H1 (cell line): ENCODE measurements around the gene IFTAP. TPM values are rescaled to one million over a fixed set of nuclear protein-coding genes. Genes with fewer than 3 reads are reported as not detected.

Source experiments
- polyA plus RNA-seq, 7 experiments: library from polyadenylated mRNA; depleted of rRNA in 3 of 7; stranded (reverse) in 5 of 7; unstranded in 2 of 7; fragments of >200 nt in 5 of 7; fragments of 200-250 nt in 2 of 7; gene quantifications; 1 replicate in 5 of 7; 2 replicates in 1 of 7; 4 replicates in 1 of 7; pipeline versions ENCODE4 v1.2.1 to v1.2.3, GENCODE V29; 2011 to 2013; ENCODE audit warnings: missing spikeins in 2 of 7, mixed read lengths in 2 of 7
- total RNA-seq: library from RNA; stranded (reverse); fragmentation: NEBNext Ultra II Directional; extraction: Animal tissue kit (Norgen Biotek cat#: 25700); gene quantifications from 2 replicates; pipeline ENCODE4 v1.2.1, GENCODE V29; 2021
- TF ChIP-seq, protein P1 (sequence below): fragments of 300-600 bp; sonication (generic); IDR thresholded peaks from 2 replicates; pipeline ENCODE4 v1.7.1; 2012; ENCODE audit warnings: low read length, moderate library complexity, mild to moderate bottlenecking, inconsistent platforms; ENCODE audit not compliant: insufficient replicate concordance

Gene IFTAP
- total and polyA plus RNA-seq, 2 of the 8 experiments (the other 6 are each of a cell fraction or from before 2014, with no cell fraction given), result 21.2 to 23.9 TPM

DNA sequence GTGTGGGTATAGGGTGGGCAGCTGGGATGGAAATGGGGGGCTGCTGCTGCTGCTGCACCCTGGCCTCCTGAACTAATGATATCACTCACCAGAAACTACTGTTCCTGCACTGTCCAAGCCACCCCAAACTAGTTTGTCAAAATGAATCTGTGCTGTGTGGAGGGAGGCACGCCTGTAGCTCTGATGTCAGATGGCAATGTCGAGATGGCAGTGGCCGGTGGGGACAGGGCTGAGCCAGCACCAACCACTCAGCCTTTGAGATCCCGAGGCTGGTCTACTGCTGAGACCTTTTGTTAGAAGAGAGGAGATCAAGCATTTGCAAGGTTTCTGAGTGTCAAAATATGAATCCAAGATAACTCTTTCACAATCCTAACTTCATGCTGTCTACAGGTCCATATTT is 25.2 kb upstream of the IFTAP start (continued):
- TF ChIP-seq, protein P1, sequence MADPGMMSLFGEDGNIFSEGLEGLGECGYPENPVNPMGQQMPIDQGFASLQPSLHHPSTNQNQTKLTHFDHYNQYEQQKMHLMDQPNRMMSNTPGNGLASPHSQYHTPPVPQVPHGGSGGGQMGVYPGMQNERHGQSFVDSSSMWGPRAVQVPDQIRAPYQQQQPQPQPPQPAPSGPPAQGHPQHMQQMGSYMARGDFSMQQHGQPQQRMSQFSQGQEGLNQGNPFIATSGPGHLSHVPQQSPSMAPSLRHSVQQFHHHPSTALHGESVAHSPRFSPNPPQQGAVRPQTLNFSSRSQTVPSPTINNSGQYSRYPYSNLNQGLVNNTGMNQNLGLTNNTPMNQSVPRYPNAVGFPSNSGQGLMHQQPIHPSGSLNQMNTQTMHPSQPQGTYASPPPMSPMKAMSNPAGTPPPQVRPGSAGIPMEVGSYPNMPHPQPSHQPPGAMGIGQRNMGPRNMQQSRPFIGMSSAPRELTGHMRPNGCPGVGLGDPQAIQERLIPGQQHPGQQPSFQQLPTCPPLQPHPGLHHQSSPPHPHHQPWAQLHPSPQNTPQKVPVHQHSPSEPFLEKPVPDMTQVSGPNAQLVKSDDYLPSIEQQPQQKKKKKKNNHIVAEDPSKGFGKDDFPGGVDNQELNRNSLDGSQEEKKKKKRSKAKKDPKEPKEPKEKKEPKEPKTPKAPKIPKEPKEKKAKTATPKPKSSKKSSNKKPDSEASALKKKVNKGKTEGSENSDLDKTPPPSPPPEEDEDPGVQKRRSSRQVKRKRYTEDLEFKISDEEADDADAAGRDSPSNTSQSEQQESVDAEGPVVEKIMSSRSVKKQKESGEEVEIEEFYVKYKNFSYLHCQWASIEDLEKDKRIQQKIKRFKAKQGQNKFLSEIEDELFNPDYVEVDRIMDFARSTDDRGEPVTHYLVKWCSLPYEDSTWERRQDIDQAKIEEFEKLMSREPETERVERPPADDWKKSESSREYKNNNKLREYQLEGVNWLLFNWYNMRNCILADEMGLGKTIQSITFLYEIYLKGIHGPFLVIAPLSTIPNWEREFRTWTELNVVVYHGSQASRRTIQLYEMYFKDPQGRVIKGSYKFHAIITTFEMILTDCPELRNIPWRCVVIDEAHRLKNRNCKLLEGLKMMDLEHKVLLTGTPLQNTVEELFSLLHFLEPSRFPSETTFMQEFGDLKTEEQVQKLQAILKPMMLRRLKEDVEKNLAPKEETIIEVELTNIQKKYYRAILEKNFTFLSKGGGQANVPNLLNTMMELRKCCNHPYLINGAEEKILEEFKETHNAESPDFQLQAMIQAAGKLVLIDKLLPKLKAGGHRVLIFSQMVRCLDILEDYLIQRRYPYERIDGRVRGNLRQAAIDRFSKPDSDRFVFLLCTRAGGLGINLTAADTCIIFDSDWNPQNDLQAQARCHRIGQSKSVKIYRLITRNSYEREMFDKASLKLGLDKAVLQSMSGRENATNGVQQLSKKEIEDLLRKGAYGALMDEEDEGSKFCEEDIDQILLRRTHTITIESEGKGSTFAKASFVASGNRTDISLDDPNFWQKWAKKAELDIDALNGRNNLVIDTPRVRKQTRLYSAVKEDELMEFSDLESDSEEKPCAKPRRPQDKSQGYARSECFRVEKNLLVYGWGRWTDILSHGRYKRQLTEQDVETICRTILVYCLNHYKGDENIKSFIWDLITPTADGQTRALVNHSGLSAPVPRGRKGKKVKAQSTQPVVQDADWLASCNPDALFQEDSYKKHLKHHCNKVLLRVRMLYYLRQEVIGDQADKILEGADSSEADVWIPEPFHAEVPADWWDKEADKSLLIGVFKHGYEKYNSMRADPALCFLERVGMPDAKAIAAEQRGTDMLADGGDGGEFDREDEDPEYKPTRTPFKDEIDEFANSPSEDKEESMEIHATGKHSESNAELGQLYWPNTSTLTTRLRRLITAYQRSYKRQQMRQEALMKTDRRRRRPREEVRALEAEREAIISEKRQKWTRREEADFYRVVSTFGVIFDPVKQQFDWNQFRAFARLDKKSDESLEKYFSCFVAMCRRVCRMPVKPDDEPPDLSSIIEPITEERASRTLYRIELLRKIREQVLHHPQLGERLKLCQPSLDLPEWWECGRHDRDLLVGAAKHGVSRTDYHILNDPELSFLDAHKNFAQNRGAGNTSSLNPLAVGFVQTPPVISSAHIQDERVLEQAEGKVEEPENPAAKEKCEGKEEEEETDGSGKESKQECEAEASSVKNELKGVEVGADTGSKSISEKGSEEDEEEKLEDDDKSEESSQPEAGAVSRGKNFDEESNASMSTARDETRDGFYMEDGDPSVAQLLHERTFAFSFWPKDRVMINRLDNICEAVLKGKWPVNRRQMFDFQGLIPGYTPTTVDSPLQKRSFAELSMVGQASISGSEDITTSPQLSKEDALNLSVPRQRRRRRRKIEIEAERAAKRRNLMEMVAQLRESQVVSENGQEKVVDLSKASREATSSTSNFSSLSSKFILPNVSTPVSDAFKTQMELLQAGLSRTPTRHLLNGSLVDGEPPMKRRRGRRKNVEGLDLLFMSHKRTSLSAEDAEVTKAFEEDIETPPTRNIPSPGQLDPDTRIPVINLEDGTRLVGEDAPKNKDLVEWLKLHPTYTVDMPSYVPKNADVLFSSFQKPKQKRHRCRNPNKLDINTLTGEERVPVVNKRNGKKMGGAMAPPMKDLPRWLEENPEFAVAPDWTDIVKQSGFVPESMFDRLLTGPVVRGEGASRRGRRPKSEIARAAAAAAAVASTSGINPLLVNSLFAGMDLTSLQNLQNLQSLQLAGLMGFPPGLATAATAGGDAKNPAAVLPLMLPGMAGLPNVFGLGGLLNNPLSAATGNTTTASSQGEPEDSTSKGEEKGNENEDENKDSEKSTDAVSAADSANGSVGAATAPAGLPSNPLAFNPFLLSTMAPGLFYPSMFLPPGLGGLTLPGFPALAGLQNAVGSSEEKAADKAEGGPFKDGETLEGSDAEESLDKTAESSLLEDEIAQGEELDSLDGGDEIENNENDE, result no peak
